Coronary artery (tissue), 2 donors: ENCODE data around the gene UPB1.
"Not testable (repeated sequence)": the region's sequence is repeated elsewhere in the genome, so short reads cannot be mapped to it uniquely, and the experiment has no call there.

Experiments used
- DNase-seq: peaks from one replicate; pipeline ENCODE4 v3.0.0-alpha.2; 2017; ENCODE audit warnings: low spot score
- H3K27ac ChIP-seq, 2 donors: fragments of 200-600 bp; sonication (generic); one replicate each; pipeline ENCODE4 v1.5.1; 2016 to 2019
- H3K4me3 ChIP-seq: fragments of 200-600 bp; sonication (generic); 2 replicates; pipeline ENCODE4 v1.5.1; 2016; ENCODE audit warnings: mild to moderate bottlenecking, moderate library complexity
- TF ChIP-seq, protein P1 (sequence below): fragments of 200-600 bp; sonication (generic); IDR thresholded peaks from one replicate; pipeline ENCODE4 v1.5.1; 2019; ENCODE audit warnings: antibody characterized with exemption

UPB1 gene

DNA sequence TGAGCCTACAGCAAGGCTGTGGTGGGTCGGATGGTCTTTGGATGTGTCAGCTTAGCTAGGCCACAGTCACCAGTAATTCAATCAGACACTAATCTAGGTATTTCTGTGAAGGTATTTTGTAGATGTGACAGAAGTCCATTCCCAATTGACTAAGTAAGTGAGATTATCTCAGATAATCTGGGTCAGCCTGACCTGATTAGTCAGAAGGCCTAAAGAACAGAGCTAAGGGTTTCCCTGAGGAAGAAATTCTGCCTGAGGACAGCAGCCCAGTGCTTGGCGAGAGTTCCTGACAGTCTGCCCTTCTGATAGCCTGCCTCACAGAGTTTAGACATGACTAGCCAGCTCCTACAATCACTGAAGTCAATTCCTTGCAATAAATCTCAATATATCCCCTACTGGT, 31.1 kb downstream of the UPB1 start:
- no peak overlapping the region for H3K4me3 ChIP-seq
- DNase-seq: no peak
- TF ChIP-seq, protein P1, sequence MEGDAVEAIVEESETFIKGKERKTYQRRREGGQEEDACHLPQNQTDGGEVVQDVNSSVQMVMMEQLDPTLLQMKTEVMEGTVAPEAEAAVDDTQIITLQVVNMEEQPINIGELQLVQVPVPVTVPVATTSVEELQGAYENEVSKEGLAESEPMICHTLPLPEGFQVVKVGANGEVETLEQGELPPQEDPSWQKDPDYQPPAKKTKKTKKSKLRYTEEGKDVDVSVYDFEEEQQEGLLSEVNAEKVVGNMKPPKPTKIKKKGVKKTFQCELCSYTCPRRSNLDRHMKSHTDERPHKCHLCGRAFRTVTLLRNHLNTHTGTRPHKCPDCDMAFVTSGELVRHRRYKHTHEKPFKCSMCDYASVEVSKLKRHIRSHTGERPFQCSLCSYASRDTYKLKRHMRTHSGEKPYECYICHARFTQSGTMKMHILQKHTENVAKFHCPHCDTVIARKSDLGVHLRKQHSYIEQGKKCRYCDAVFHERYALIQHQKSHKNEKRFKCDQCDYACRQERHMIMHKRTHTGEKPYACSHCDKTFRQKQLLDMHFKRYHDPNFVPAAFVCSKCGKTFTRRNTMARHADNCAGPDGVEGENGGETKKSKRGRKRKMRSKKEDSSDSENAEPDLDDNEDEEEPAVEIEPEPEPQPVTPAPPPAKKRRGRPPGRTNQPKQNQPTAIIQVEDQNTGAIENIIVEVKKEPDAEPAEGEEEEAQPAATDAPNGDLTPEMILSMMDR: no peak

DNA sequence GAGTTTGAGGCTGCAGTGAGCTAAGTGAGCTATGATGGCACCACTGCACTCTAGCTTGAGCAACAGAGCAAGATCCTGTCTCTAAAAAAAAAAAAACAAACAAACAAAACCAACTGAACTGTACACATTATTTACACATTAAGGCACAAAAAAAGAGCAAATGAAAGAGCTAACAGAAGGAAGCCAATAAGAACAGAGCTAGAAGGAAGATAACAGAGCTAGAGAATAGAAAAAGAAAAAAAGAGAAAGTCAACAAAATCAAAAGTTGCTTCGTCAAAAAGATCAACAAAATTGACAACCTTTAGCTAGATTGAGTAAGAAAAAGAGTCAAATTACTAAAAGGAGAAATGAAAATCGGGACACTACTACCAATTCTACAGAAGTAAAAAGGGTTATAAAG, 34.8 kb downstream of the UPB1 start:
- Histone ChIP-seq H3K27ac (no peak overlapping the region), H3K4me3 (no peak overlapping the region)
- no peak for DNase-seq
- TF ChIP-seq, protein P1: no peak

More for the DNA sequence above, 31.1 kb downstream of the UPB1 start:
- H3K27ac ChIP-seq: no peak overlapping the region

DNA sequence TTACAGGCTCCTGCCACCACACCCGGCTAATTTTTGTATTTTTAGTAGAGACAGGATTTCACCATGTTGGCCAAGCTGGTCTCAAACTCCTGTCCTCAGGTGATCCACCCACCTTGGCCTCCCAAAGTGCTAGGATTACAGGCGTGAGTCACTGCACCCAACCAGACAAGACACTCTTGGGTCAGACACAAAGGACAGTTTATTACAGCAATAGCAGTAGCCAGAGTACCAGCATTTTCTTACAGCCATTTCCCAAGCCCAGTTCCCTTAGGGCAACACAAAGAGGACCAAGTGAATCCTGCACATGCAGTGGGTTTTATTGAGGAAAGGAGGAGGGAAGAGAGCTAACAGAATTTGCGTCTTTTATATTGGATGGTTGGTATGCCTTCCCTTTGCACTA, 35.8 kb downstream of the UPB1 start:
- H3K4me3 ChIP-seq, DNase-seq, H3K27ac ChIP-seq: not testable (repeated sequence)

DNA sequence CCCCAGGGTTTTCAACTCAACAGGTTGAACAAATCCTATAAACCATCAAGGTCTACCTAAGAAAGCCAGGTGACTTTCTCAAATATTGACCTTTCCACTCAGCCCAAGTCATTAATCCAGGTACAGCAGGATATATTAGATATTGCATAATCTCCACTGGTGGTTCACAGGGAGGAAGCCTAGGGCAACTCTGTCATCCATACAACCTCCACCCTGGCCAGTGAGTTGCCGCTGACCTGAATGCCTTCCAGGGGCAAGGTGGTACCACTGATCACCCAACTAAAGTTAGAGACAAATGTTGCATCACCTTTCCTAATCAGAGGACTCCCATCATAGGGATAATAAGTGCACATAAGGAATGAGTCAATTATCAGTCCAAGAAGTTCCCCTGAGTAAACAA, 36.9 kb downstream of the UPB1 start:
- Histone ChIP-seq H3K27ac (no peak overlapping the region), H3K4me3 (no peak overlapping the region)
- DNase-seq: no peak
- TF ChIP-seq, protein P1: no peak

DNA sequence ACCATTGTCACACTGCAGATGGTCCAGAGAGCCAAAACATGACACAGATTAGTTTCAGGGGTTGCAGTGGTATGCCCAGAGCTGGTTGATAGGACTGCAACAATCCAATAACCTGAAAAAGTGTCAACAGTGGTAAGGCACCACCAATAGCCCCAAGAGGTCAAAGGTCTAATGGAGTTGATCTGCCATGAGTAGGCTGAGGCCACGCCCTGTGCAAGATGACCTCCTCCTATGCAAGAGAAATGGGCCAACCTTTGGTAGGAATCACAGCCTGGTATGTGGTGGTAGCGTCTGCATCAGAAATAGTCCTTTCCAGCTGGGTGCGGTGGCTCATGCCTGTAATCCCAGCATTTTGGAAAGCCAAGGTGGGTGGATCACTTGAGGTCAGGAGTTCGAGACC, 40.2 kb downstream of the UPB1 start:
- no peak overlapping the region for H3K4me3 ChIP-seq
- no peak for DNase-seq
- H3K27ac ChIP-seq: no peak overlapping the region
- TF ChIP-seq, protein P1: no peak

DNA sequence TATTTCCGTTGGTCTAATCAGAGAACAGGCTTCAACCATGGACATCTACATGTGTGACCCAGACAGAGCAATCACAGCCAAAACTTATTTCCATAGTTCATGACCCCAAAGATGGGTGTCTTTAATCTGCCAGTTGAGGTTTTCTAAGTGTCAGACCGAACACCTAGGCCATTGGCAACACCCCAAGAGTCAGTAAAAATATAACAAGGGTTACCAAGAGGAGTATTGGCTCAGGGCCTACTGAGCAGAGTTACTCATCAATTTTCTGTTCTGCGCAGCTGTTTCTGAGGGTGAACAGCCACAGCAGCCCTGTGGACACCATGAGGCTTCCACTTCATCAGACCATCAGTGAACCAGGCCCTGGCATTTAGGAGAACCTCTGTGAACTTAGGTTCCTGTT, 41.0 kb downstream of the UPB1 start:
- TF ChIP-seq, protein P1: no peak
- Histone ChIP-seq H3K27ac (no peak overlapping the region), H3K4me3 (no peak overlapping the region)
- no peak for DNase-seq

DNA sequence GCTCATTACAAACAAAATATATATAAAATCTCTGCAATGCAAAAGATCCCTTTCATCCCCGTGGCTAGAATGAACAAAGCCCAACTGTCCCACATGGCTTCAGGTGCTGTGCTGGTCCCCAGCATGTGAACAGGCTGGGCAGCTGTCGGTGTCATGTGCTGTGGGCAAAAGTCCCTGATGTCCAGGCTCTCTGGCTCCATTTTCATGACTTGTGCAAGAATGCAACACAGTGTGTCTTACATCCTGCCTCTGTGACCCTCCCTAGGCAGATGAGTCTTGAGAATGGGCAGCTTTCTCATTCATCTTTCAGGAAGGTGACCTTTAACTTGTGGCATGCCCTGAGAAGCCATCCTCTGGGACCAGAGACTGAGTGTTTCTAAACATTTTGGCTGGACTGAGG, 45.3 kb downstream of the UPB1 start:
- H3K4me3 ChIP-seq: no peak overlapping the region
- TF ChIP-seq, protein P1: no peak
- no peak for DNase-seq
- H3K27ac ChIP-seq: no peak overlapping the region
